HuH-7 (cell line): ENCODE measurements around the gene ACOT8.

Experiments used
- DNase-seq: peaks from one replicate; pipeline ENCODE4 v3.0.0; 2011; ENCODE audit warnings: low spot score

The ACOT8 gene

GRCh38 chr20:45852326-45852725 lies 4.9 kb downstream of the ACOT8 start:
- DNase-seq: no peak

- DNase-seq: no peak
Observed at GRCh38 chr20:45851501-45851900, 5.7 kb downstream of the ACOT8 start.

- no peak for DNase-seq
Observed at GRCh38 chr20:45850926-45851325, 6.3 kb downstream of the ACOT8 start.

- no peak for DNase-seq
Observed at GRCh38 chr20:45850238-45850637, 7.0 kb downstream of the ACOT8 start.

- DNase-seq: no peak
Observed at GRCh38 chr20:45848969-45849582, 8.1 kb downstream of the ACOT8 start.

- DNase-seq: no peak
Observed at GRCh38 chr20:45848421-45848820, 8.8 kb downstream of the ACOT8 start.

- no peak for DNase-seq
Observed at GRCh38 chr20:45845452-45845851, 11.7 kb downstream of the ACOT8 start.

GRCh38 chr20:45843506-45843905 lies 13.7 kb downstream of the ACOT8 start:
- no peak for DNase-seq

- DNase-seq: no peak
Observed at GRCh38 chr20:45842169-45842812, 14.9 kb downstream of the ACOT8 start.

- DNase-seq: no peak
Observed at GRCh38 chr20:45841407-45842129, 15.6 kb downstream of the ACOT8 start.

- DNase-seq: no peak
Observed at GRCh38 chr20:45840700-45841198, 16.4 kb downstream of the ACOT8 start.

GRCh38 chr20:45836841-45837240 lies 20.4 kb downstream of the ACOT8 start:
- no peak for DNase-seq

GRCh38 chr20:45835825-45836224 lies 21.4 kb downstream of the ACOT8 start:
- DNase-seq: no peak

- DNase-seq: no peak
Observed at GRCh38 chr20:45835329-45835765, 21.8 kb downstream of the ACOT8 start.

GRCh38 chr20:45834797-45835161 lies 22.4 kb downstream of the ACOT8 start:
- no peak for DNase-seq

GRCh38 chr20:45833883-45834796 lies 23.1 kb downstream of the ACOT8 start:
- peak; percentile 90 for DNase-seq

GRCh38 chr20:45833030-45833882 lies 23.9 kb downstream of the ACOT8 start, which contains the start of gene SNX21:
SNX21 (plus strand) TSS chr20:45833799; CDS start chr20:45833920, 121 bp downstream.
- peak; percentile 84 for DNase-seq

GRCh38 chr20:45832619-45833018 lies 24.6 kb downstream of the ACOT8 start:
- no peak for DNase-seq

GRCh38 chr20:45829673-45830106 lies 27.5 kb downstream of the ACOT8 start:
- DNase-seq: peak; percentile 70

GRCh38 chr20:45828589-45828988 lies 28.6 kb downstream of the ACOT8 start:
- DNase-seq: no peak

GRCh38 chr20:45827712-45828111 lies 29.5 kb downstream of the ACOT8 start:
- DNase-seq: no peak
